Measurements from ENCODE around the gene LEP. TPM values are rescaled to one million over a fixed set of nuclear protein-coding genes. Genes with fewer than 3 reads are reported as not detected.

Gene LEP
- total and polyA plus RNA-seq, 9 of the 15 experiments (the other 6 are each of a cell fraction or from before 2014, with no cell fraction given) = not detected

DNA sequence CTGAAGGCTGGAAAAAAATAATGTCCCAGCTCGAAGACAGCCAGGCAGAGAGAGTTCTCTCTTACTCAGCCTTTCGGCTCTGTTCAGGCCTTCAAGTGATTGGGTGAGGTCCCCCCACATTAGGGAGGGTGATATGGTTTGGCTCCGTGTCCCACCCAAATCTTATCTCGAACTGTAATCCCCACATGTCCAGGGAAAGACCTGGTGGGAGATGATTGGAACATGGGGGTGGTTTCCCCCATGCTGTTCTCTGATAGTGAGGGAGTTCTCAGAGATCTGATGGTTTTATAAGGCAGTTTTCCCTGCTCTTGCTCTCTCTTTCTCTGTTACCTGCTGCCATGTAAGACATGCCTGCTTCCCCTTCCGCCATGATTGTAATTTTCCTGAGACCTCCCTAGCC, 36.6 kb upstream of the LEP start (continued):
- peak; percentile 95 for TF ChIP-seq TEAD4 (IDR thresholded peaks at IDR 0.05; ENCODE audit: low read length)
- no peak for TF ChIP-seq TEAD4 (CRISPR knock-in tag; IDR thresholded peaks at IDR 0.05; ENCODE audit: borderline replicate concordance)
- no peak for TF ChIP-seq ZNF444 (CRISPR knock-in tag; IDR thresholded peaks at IDR 0.05)
- TF ChIP-seq CXXC5 (CRISPR knock-in tag; IDR thresholded peaks at IDR 0.05) = peak; percentile 33; the same call in 1 of the 2 replicates
- TF ChIP-seq ZNF586 (CRISPR knock-in tag; conservative IDR thresholded peaks at IDR 0.05) = no peak
- no peak for TF ChIP-seq RFX5 (IDR thresholded peaks at IDR 0.05; ENCODE audit: low read depth, low read length)
- TF ChIP-seq HNRNPL (IDR thresholded peaks at IDR 0.05; ENCODE audit: low read depth, low read length) = no peak
- TF ChIP-seq SMARCE1 (IDR thresholded peaks at IDR 0.05) = peak; percentile 62
- TF ChIP-seq NCOR1 (IDR thresholded peaks at IDR 0.05) = peak; percentile 88; the same call in 1 of the 2 replicates
- TF ChIP-seq TCF3 (CRISPR knock-in tag; IDR thresholded peaks at IDR 0.05) = peak; percentile 95
- TF ChIP-seq TFAP4 (CRISPR knock-in tag; IDR thresholded peaks at IDR 0.05; ENCODE audit: borderline replicate concordance) = peak; percentile 36; the same call in 1 of the 2 replicates
- TF ChIP-seq ZNF124 (CRISPR knock-in tag; IDR thresholded peaks at IDR 0.05) = no peak
- TF ChIP-seq, protein P1, sequence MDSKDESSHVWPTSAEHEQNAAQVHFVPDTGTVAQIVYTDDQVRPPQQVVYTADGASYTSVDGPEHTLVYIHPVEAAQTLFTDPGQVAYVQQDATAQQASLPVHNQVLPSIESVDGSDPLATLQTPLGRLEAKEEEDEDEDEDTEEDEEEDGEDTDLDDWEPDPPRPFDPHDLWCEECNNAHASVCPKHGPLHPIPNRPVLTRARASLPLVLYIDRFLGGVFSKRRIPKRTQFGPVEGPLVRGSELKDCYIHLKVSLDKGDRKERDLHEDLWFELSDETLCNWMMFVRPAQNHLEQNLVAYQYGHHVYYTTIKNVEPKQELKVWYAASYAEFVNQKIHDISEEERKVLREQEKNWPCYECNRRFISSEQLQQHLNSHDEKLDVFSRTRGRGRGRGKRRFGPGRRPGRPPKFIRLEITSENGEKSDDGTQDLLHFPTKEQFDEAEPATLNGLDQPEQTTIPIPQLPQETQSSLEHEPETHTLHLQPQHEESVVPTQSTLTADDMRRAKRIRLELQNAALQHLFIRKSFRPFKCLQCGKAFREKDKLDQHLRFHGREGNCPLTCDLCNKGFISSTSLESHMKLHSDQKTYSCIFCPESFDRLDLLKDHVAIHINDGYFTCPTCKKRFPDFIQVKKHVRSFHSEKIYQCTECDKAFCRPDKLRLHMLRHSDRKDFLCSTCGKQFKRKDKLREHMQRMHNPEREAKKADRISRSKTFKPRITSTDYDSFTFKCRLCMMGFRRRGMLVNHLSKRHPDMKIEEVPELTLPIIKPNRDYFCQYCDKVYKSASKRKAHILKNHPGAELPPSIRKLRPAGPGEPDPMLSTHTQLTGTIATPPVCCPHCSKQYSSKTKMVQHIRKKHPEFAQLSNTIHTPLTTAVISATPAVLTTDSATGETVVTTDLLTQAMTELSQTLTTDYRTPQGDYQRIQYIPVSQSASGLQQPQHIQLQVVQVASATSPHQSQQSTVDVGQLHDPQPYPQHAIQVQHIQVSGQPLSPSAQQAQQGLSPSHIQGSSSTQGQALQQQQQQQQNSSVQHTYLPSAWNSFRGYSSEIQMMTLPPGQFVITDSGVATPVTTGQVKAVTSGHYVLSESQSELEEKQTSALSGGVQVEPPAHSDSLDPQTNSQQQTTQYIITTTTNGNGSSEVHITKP (IDR thresholded peaks at IDR 0.05; ENCODE audit: partially characterized antibody) = peak; percentile 68
- TF ChIP-seq RB1 (IDR thresholded peaks at IDR 0.05; ENCODE audit: low read depth) = no peak
- TF ChIP-seq HSF4 (CRISPR knock-in tag; IDR thresholded peaks at IDR 0.05; ENCODE audit: borderline replicate concordance) = no peak
- TF ChIP-seq STAT5A (IDR thresholded peaks at IDR 0.05; ENCODE audit: borderline replicate concordance, low read length) = peak; percentile 63
- no peak for TF ChIP-seq BACH1 (tag; IDR thresholded peaks at IDR 0.05)
- TF ChIP-seq RREB1 (CRISPR knock-in tag; IDR thresholded peaks at IDR 0.05) = no peak
- no peak for TF ChIP-seq KDM5B (IDR thresholded peaks at IDR 0.05; ENCODE audit: insufficient replicate concordance, low read depth, low read length)
- no peak for TF ChIP-seq ZNF316 (IDR thresholded peaks at IDR 0.05)
- no peak for TF ChIP-seq BRD4 (IDR thresholded peaks at IDR 0.05)
